AG10803 (cell line): ENCODE data around the gene ACVR1C.

ENCODE experiments used
- DNase-seq: peaks from one replicate; pipeline ENCODE4 v3.0.0; 2010; ENCODE audit warnings: low read depth
- H3K4me3 ChIP-seq: 2 replicates; pipeline ENCODE4 v1.5.1; 2011; ENCODE audit warnings: mild to moderate bottlenecking, low read length, control low read depth
- TF ChIP-seq, protein P1 (sequence below): conservative IDR thresholded peaks from 2 replicates; pipeline ENCODE4 v1.5.1; 2011; ENCODE audit warnings: mild to moderate bottlenecking, low read length, control low read depth, inconsistent platforms

Gene ACVR1C

DNA sequence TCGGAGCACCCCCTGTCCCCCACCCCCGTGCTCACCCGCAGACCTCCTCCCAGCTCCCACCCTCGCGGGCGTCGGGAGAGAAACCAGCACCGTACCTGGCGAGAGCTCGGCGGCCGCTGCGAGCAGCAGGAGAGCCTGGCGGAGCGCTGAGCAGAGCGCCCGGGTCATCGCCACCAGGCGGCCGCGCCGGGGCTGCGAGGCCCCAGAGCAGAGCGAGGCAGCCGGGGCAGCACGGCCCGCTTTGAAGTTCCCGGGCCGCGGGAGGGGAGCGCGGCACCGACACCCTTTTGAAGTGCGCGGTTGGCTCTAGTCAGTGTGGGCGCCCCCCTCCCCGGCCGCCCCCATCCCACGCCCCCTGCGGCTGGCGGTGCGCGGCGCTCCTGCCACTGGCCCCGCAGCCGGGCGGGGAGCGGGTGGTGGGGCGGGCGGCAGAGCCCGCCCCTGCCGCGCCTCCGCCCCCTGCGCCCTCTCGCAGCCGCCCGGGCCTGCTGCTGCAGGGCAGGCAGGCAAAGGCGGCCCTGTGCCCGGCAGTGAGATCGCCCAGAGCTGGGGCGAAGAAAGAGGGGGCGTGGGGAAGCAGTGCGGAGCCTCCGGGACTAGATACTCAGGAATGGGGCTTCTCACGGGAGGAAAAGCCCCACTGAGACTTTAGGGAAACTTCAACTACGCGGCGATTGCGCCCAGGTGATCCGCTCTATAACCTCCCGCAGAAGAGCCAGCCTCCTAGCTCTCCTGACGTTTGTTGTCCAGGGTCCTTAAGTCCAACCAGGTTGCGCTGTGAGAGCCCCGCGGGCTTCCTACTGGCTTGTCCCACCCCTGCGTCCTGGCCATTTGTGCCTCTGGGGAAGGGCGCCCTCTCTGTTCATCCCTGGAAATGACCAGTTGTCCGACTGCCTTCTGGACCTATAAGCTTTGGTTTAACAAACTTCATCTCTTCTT, at the start of gene ACVR1C:
Gene ACVR1C (minus strand): TSS at position 388 of the 939 bp plus-strand sequence. CDS start 220 bp downstream, at position 168.
- DNase-seq: peak; percentile 28
- peak within 1 kb of the TSS; percentile 62 for H3K4me3 ChIP-seq
- TF ChIP-seq, protein P1, sequence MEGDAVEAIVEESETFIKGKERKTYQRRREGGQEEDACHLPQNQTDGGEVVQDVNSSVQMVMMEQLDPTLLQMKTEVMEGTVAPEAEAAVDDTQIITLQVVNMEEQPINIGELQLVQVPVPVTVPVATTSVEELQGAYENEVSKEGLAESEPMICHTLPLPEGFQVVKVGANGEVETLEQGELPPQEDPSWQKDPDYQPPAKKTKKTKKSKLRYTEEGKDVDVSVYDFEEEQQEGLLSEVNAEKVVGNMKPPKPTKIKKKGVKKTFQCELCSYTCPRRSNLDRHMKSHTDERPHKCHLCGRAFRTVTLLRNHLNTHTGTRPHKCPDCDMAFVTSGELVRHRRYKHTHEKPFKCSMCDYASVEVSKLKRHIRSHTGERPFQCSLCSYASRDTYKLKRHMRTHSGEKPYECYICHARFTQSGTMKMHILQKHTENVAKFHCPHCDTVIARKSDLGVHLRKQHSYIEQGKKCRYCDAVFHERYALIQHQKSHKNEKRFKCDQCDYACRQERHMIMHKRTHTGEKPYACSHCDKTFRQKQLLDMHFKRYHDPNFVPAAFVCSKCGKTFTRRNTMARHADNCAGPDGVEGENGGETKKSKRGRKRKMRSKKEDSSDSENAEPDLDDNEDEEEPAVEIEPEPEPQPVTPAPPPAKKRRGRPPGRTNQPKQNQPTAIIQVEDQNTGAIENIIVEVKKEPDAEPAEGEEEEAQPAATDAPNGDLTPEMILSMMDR: peak; percentile 52

DNA sequence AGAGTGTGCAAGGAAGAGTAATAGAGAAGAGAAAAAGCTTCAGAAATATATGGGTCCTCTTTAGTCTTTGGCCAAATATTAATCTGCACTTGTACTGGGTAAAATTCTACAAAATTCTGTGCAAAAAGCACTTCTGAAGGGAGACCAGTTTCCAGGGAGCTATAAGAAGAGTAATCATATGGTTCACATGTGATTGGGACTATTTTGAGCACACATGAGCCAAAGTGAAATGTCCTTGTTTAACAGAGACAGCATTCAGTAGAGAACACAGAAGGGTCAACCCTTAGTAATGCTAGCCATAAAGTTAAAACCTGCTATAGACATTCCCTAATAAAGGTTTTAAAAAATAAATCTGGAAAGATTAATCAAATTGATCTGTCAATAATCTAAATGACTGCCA, 49.3 kb upstream of the ACVR1C start:
- DNase-seq: no peak
- TF ChIP-seq, protein P1: no peak
- no peak overlapping the region for H3K4me3 ChIP-seq

- TF ChIP-seq, protein P1: no peak
- DNase-seq: no peak
- no peak overlapping the region for H3K4me3 ChIP-seq
Measured at GRCh38 chr2:157672129-157672528, 43.5 kb upstream of the ACVR1C start.

GRCh38 chr2:157662401-157662800, 33.7 kb upstream of the ACVR1C start:
- DNase-seq: no peak
- TF ChIP-seq, protein P1: no peak
- H3K4me3 ChIP-seq: no peak overlapping the region

GRCh38 chr2:157661776-157662175, 33.1 kb upstream of the ACVR1C start:
- no peak overlapping the region for H3K4me3 ChIP-seq
- no peak for DNase-seq
- TF ChIP-seq, protein P1: no peak

- TF ChIP-seq, protein P1: no peak
- H3K4me3 ChIP-seq: no peak overlapping the region
- no peak for DNase-seq
Measured at GRCh38 chr2:157657858-157658257, 29.2 kb upstream of the ACVR1C start.

DNA sequence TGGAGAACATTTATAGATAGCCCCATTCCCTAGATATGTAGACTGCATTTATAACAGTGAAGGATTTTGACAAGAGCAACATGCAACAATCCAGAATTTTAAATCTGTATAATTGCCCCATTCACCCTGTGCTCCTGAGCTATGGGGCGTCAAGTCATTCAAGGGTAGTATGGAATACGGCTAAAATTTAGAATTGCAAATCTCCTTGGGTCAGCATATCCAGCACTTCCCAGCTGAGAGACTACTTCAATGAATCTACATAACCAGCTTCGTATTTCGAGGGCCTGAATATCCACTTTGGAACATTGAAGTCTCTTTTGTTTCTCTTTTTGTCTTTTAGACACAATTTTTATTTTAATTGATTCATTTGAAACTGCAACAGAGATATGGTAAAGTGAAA, 28.4 kb upstream of the ACVR1C start:
- TF ChIP-seq, protein P1: no peak
- no peak overlapping the region for H3K4me3 ChIP-seq
- no peak for DNase-seq
